Activated naive CD4-positive, alpha-beta T cell treated with anti-CD3 and anti-CD28 coated beads, Interleukin-2, amount 50 U/mL, for 72 hours (primary cell): ENCODE data around the gene SYNE1. TPM values are rescaled to one million over a fixed set of nuclear protein-coding genes. Genes with fewer than 3 reads are reported as not detected.

Experiments
- ATAC-seq, 2 donors: fragments of 150-1000 bp; cut with Tn5 transposase; 2 replicates each; pipeline ENCODE4 v1.10.0; 2021; ENCODE audit warnings: mild to moderate bottlenecking in 2 of 2, moderate library complexity in 2 of 2
- DNase-seq, 2 donors: peaks; one replicate each; pipeline ENCODE4 v3.0.0; 2021 to 2022; ENCODE audit warnings: low spot score in 2 of 2
- H3K27ac Mint-ChIP-seq, 2 donors: one replicate each; pipeline ENCODE4 v1.8.0; 2022; ENCODE audit warnings: mild to moderate bottlenecking in 2 of 2, mixed read lengths in 2 of 2
- H3K36me3 Mint-ChIP-seq, 2 donors: one replicate each; pipeline ENCODE4 v1.8.0; 2022; ENCODE audit warnings: mixed read lengths in 2 of 2
- H3K9me3 Mint-ChIP-seq, 2 donors: one replicate each; pipeline ENCODE4 v1.8.0; 2022; ENCODE audit warnings: mixed read lengths in 2 of 2
- total RNA-seq, 2 donors: library from RNA; stranded (reverse); gene quantifications; one replicate each; pipeline ENCODE4 v1.2.3, GENCODE V29; 2022

SYNE1 gene
- total RNA-seq, 2 donors from 2014 or later = 29.4 to 33.7 TPM

- Mint-ChIP-seq H3K36me3 (no peaks in the 10 kb centered on the region), H3K27ac (no peak overlapping the region), H3K9me3 (no peaks in the 10 kb centered on the region)
- DNase-seq (no peak), ATAC-seq (no peak)
These were observed 529.2 kb downstream of the SYNE1 start for GRCh38 chr6:152107973-152108372.

GRCh38 chr6:152100183-152100618 is 537.0 kb downstream of the SYNE1 start:
- Mint-ChIP-seq H3K9me3 (no peaks in the 10 kb centered on the region), H3K36me3 (no peaks in the 10 kb centered on the region), H3K27ac (no peak overlapping the region)
- no peak for ATAC-seq
- no peak for DNase-seq

- ATAC-seq = no peak
- H3K27ac Mint-ChIP-seq = no peak overlapping the region
- DNase-seq = no peak
- no peaks in the 10 kb centered on the region for H3K9me3 Mint-ChIP-seq
- H3K36me3 Mint-ChIP-seq = no peaks in the 10 kb centered on the region
These were observed 537.5 kb downstream of the SYNE1 start for GRCh38 chr6:152099446-152100182.

GRCh38 chr6:152098683-152099082 is 538.5 kb downstream of the SYNE1 start:
- Mint-ChIP-seq H3K27ac (no peak overlapping the region), H3K36me3 (no peaks in the 10 kb centered on the region), H3K9me3 (no peaks in the 10 kb centered on the region)
- ATAC-seq (no peak), DNase-seq (no peak)

- DNase-seq (no peak), ATAC-seq (no peak)
- Mint-ChIP-seq H3K27ac (no peak overlapping the region), H3K36me3 (no peaks in the 10 kb centered on the region), H3K9me3 (no peaks in the 10 kb centered on the region)
These were observed 540.2 kb downstream of the SYNE1 start for GRCh38 chr6:152096863-152097496.

- ATAC-seq (peak; percentile 73 to 96), DNase-seq (no peak)
- H3K36me3 Mint-ChIP-seq = no peaks in the 10 kb centered on the region
- no peak overlapping the region for H3K27ac Mint-ChIP-seq
- H3K9me3 Mint-ChIP-seq = no peaks in the 10 kb centered on the region
These were observed 542.1 kb downstream of the SYNE1 start for GRCh38 chr6:152094992-152095592.

GRCh38 chr6:152094276-152094675 is 542.9 kb downstream of the SYNE1 start:
- no peak for ATAC-seq
- no peaks in the 10 kb centered on the region for H3K9me3 Mint-ChIP-seq
- no peak for DNase-seq
- H3K36me3 Mint-ChIP-seq = no peaks in the 10 kb centered on the region
- no peak overlapping the region for H3K27ac Mint-ChIP-seq

- DNase-seq (no peak), ATAC-seq (no peak)
- H3K9me3 Mint-ChIP-seq = no peaks in the 10 kb centered on the region
- no peak overlapping the region for H3K27ac Mint-ChIP-seq
- H3K36me3 Mint-ChIP-seq = no peaks in the 10 kb centered on the region
These were observed 543.5 kb downstream of the SYNE1 start for GRCh38 chr6:152093711-152094110.

- Mint-ChIP-seq H3K27ac (no peak overlapping the region), H3K36me3 (no peaks in the 10 kb centered on the region), H3K9me3 (no peaks in the 10 kb centered on the region)
- ATAC-seq (peak in 1 of 2 donors; percentile 47), DNase-seq (no peak)
These were observed 545.3 kb downstream of the SYNE1 start for GRCh38 chr6:152091851-152092341.

- H3K27ac Mint-ChIP-seq = no peak overlapping the region
- H3K9me3 Mint-ChIP-seq = no peaks in the 10 kb centered on the region
- ATAC-seq = no peak
These were observed 546.0 kb downstream of the SYNE1 start for GRCh38 chr6:152091201-152091600.

GRCh38 chr6:152089992-152090391 is 547.2 kb downstream of the SYNE1 start:
- DNase-seq (no peak), ATAC-seq (no peak)
- Mint-ChIP-seq H3K9me3 (no peaks in the 10 kb centered on the region), H3K27ac (no peak overlapping the region), H3K36me3 (no peaks in the 10 kb centered on the region)

More at GRCh38 chr6:152091201-152091600, 546.0 kb downstream of the SYNE1 start:
- no peak for DNase-seq
- H3K36me3 Mint-ChIP-seq = no peaks in the 10 kb centered on the region

GRCh38 chr6:152087701-152088100 is 549.5 kb downstream of the SYNE1 start:
- H3K36me3 Mint-ChIP-seq = no peaks in the 10 kb centered on the region
- H3K9me3 Mint-ChIP-seq = no peaks in the 10 kb centered on the region
- H3K27ac Mint-ChIP-seq = no peak overlapping the region
- no peak for ATAC-seq
- no peak for DNase-seq

- no peaks in the 10 kb centered on the region for H3K36me3 Mint-ChIP-seq
- no peak overlapping the region for H3K27ac Mint-ChIP-seq
- DNase-seq (no peak), ATAC-seq (no peak)
- H3K9me3 Mint-ChIP-seq = no peaks in the 10 kb centered on the region
These were observed 550.1 kb downstream of the SYNE1 start for GRCh38 chr6:152087096-152087495.

GRCh38 chr6:152086223-152086873 is 550.8 kb downstream of the SYNE1 start:
- ATAC-seq (no peak), DNase-seq (no peak)
- peaks cover 1 to 2% of the 10 kb centered on the region in 2 donors for H3K9me3 Mint-ChIP-seq
- H3K36me3 Mint-ChIP-seq = peaks cover under 1 to 2% of the 10 kb centered on the region in 2 donors
- H3K27ac Mint-ChIP-seq = no peak overlapping the region

GRCh38 chr6:152085451-152085921 is 551.7 kb downstream of the SYNE1 start:
- ATAC-seq = no peak
- no peak overlapping the region for H3K27ac Mint-ChIP-seq
- no peak for DNase-seq
- H3K9me3 Mint-ChIP-seq = peaks cover 5 to 8% of the 10 kb centered on the region in 2 donors
- peaks cover 5 to 7% of the 10 kb centered on the region in 2 donors for H3K36me3 Mint-ChIP-seq

- Mint-ChIP-seq H3K36me3 (peaks cover 15 to 36% of the 10 kb centered on the region in 2 donors), H3K9me3 (peaks cover 9 to 26% of the 10 kb centered on the region in 2 donors), H3K27ac (no peak overlapping the region)
- no peak for ATAC-seq
- DNase-seq = no peak
These were observed 558.4 kb downstream of the SYNE1 start for GRCh38 chr6:152078804-152079203.

- no peak overlapping the region for H3K27ac Mint-ChIP-seq
- ATAC-seq (no peak), DNase-seq (no peak)
- H3K9me3 Mint-ChIP-seq = peaks cover 9 to 26% of the 10 kb centered on the region in 2 donors
- peaks cover 15 to 36% of the 10 kb centered on the region in 2 donors for H3K36me3 Mint-ChIP-seq
These were observed 559.2 kb downstream of the SYNE1 start for GRCh38 chr6:152078001-152078400.
